Type B pancreatic cell (in vitro differentiated cells): ENCODE results near the gene TBC1D16. TPM values are rescaled to one million over a fixed set of nuclear protein-coding genes. Genes with fewer than 3 reads are reported as not detected.

Source experiments
- DNase-seq: peaks from one replicate; pipeline ENCODE4 v3.0.0; 2021; ENCODE audit warnings: mixed read lengths; ENCODE audit not compliant: unreplicated experiment; ENCODE audit errors: extremely low spot score
- H3K27ac Mint-ChIP-seq: 2 replicates; pipeline ENCODE4 v1.8.0; 2021; ENCODE audit warnings: mild to moderate bottlenecking, mixed read lengths
- H3K27me3 Mint-ChIP-seq: 2 replicates; pipeline ENCODE4 v1.8.0; 2021; ENCODE audit warnings: mixed read lengths
- H3K36me3 Mint-ChIP-seq: 2 replicates; pipeline ENCODE4 v1.8.0; 2021; ENCODE audit warnings: mixed read lengths
- H3K4me1 Mint-ChIP-seq: one replicate; pipeline ENCODE4 v1.8.0; 2021; ENCODE audit warnings: mixed read lengths; ENCODE audit not compliant: unreplicated experiment
- H3K4me3 Mint-ChIP-seq: 2 replicates; pipeline ENCODE4 v1.8.0; 2021; ENCODE audit warnings: mild to moderate bottlenecking, mixed read lengths
- H3K9me3 Mint-ChIP-seq: 2 replicates; pipeline ENCODE4 v1.8.0; 2021; ENCODE audit warnings: mixed read lengths
- CTCF ChIP-seq: fragments of 200-600 bp; sonication (generic); conservative IDR thresholded peaks from 2 replicates; pipeline ENCODE4 v1.5.0; 2021; ENCODE audit warnings: antibody characterized with exemption, mild to moderate bottlenecking
- total RNA-seq: library from RNA; stranded (reverse); gene quantifications from 2 replicates; pipeline ENCODE4 v1.2.1, GENCODE V29; 2021; ENCODE audit warnings: low replicate concordance

Gene TBC1D16
- total RNA-seq, 1 donor from 2014 or later, result 71.9 TPM

DNA sequence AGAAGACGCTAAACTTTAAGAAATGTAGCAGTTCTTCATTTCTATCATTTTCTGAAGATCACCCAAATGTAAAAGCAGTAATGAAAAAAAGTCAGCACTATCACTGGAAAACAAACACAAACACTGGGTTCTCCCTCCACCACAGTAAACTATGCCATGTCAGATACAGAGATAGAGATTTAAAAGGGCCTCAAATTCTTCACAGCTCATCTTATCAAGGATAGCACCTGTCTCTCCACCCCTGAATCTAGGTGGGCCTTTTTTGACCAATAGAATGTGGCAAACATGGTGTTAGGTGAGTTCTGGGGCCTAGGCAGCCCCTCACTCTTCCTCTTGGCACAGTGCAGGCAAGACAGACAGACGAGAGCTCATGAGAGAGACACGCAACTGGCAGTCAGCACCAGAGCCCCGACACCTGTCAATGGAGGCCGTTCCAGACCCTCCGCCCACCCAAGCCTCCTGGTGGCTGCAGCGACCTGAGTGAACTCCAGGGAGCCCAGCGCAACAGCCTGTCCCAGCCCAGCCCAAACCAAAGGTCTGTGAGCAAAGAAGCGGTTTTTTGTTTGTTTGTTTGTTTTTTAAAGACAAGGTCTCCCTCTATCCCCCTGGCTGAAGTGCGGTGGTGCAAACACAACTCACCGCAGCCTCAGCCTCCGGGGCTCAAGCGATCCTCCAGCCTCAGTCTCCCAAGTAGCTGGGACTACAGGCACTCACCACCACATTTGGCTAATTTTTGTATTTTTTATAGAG is 79.8 kb downstream of the TBC1D16 start:
- Mint-ChIP-seq H3K4me3 (no peak overlapping the region), H3K36me3 (peaks cover 3% of the 10 kb centered on the region), H3K9me3 (no peaks in the 10 kb centered on the region), H3K27ac (peak overlapping the region; percentile 42), H3K4me1 (peaks cover 41% of the 10 kb centered on the region), H3K27me3 (no peaks in the 10 kb centered on the region)
- no peak for TF ChIP-seq CTCF
- DNase-seq, result peak; percentile 48

DNA sequence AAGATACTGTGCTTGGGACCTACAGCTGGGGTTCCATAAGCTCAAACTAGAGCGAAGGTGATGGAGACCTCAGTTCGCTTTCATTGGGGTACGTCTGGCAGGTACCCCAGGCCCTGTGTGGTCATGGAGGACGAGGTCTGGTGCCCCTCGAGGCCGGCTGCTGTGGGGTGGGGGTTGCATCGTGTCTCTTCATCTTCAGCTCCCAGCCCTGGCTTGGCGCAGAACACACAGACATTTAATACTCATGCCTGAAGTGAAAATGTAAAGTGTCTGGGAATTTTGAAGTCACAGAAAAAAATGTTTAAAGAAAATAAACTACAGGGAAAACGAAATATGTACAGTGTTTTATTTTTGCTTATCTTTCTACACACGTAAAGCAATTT is 80.5 kb downstream of the TBC1D16 start:
- H3K4me1 Mint-ChIP-seq, result peaks cover 48% of the 10 kb centered on the region

DNA sequence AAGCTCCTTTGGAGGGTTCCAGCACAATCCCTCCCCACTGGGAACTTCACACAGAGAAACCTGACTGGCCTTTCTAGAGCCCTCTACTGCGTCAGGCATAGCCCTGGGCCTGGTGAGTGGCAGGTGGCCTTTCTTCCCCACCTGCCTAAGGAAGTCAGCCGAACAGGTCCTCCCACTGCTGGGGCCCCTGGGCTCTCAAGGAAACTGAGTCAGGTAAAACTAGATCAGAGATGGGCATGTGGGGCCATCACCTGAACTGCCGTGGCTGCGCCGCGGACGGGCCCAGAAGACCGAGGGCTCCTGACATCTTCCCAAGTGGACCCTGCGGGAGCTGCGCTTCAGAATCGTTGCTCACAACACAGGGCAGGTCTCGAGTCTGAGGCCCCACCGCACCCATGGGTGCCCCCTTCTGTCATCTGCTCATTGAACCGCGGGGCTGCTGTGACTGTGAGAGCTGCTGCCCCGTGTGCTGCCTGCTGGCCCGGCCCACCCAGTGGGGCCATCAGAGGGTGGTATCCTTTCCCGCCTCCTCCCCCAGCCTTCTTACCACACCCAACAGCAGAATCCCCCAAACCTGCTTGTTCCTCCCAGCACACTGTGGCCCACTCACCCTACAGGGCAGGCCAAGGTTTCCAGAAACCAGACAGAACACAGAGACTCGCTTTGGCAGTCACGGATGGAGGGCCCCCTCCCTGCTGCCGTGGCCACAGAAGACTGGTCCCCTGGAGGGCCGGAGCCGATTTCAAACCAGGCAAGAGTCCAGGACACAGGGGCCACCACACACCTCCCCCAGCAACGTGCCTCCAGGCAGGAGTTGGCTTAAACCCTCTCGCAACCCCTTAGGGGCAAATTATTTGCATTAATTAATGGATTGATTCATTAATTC is 81.1 kb downstream of the TBC1D16 start:
- no peak overlapping the region for H3K27ac Mint-ChIP-seq
- peak; percentile 61 for DNase-seq

More for the DNA sequence above, 80.5 kb downstream of the TBC1D16 start:
- no peaks in the 10 kb centered on the region for H3K9me3 Mint-ChIP-seq
- peaks cover 3% of the 10 kb centered on the region for H3K36me3 Mint-ChIP-seq
- TF ChIP-seq CTCF, result no peak
- no peak overlapping the region for H3K4me3 Mint-ChIP-seq
- no peak overlapping the region for H3K27ac Mint-ChIP-seq
- DNase-seq, result peak; percentile 53
- no peaks in the 10 kb centered on the region for H3K27me3 Mint-ChIP-seq

DNA sequence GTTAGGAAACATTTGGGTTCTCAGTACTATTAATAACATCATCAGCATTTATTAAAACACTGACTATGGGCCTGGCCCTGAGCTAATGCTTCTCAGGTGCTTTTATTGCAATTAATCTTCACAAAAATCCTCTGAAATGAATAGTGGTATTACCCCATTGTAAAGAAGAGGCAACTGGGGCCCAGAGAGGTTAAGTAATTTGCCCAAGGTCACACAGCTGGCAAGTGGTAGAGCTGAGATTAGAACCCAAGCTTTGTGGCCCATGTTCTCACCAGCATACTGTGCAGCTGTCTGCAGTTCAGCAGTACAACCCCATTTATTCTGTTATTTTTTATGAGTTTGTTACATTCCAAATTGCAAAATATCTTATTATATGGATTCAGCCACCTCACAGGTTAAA is 82.3 kb downstream of the TBC1D16 start:
- Mint-ChIP-seq H3K36me3 (no peaks in the 10 kb centered on the region), H3K27me3 (no peaks in the 10 kb centered on the region), H3K4me1 (peaks cover 57% of the 10 kb centered on the region), H3K9me3 (no peaks in the 10 kb centered on the region), H3K27ac (no peak overlapping the region), H3K4me3 (no peak overlapping the region)
- TF ChIP-seq CTCF, result no peak
- DNase-seq, result peak; percentile 11

More for the DNA sequence above, 81.1 kb downstream of the TBC1D16 start:
- no peaks in the 10 kb centered on the region for H3K9me3 Mint-ChIP-seq
- peaks cover 54% of the 10 kb centered on the region for H3K4me1 Mint-ChIP-seq
- no peak for TF ChIP-seq CTCF
- no peaks in the 10 kb centered on the region for H3K27me3 Mint-ChIP-seq
- no peak overlapping the region for H3K4me3 Mint-ChIP-seq
- H3K36me3 Mint-ChIP-seq, result peaks cover 3% of the 10 kb centered on the region

GRCh38 chr17:79952901-79953300 is 82.8 kb downstream of the TBC1D16 start:
- Mint-ChIP-seq H3K9me3 (no peaks in the 10 kb centered on the region), H3K27me3 (no peaks in the 10 kb centered on the region), H3K27ac (peak overlapping the region; percentile 23), H3K36me3 (no peaks in the 10 kb centered on the region), H3K4me3 (peak overlapping the region; percentile 77), H3K4me1 (peaks cover 57% of the 10 kb centered on the region)
- no peak for TF ChIP-seq CTCF
- DNase-seq, result peak; percentile 27
